Activated CD8-positive, alpha-beta memory T cell treated with anti-CD3 and anti-CD28 coated beads for 1 hour (primary cell): ENCODE results near the gene UTP25.
"Not testable (repeated sequence)": the region's sequence is repeated elsewhere in the genome, so short reads cannot be mapped to it uniquely, and the experiment has no call there.

Experiments
- DNase-seq, 2 donors: peaks; one replicate each; pipeline ENCODE4 v3.0.0-alpha.2; 2020; ENCODE audit warnings: low read depth in 1 of 2; ENCODE audit errors: extremely low read depth in 1 of 2

The UTP25 gene

DNA sequence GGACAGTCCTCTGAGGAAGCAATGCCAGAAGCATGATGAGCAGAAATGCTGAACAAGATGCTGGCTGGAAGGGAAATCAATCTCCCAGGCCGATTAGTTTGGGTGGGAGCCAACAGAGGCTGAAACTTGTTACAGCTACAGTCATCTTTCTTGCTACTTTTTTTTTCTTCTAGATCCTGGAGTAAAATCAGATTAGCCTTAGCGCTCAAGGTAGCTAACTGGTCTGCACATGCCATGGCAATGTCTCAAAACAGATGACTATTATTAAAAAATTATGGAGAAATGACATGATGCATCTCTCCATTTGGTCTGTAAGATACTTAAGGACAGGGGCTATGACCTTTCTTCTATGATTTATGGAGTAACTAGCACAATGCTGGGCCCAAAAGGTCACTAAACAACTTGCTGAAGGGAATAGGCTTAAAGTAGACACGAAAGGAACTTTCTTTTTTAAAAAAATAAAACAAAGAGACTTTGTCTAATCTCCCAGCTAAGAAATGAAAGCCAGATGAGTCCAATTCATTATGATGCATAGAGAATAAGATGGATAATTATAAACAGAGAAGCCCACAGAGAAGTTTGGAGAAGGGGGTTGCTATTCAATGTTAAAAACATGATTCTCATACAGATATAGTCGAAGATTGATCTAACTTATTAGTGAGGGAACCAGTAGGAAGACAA lies 42.5 kb downstream of the UTP25 start:
- no peak for DNase-seq

DNA sequence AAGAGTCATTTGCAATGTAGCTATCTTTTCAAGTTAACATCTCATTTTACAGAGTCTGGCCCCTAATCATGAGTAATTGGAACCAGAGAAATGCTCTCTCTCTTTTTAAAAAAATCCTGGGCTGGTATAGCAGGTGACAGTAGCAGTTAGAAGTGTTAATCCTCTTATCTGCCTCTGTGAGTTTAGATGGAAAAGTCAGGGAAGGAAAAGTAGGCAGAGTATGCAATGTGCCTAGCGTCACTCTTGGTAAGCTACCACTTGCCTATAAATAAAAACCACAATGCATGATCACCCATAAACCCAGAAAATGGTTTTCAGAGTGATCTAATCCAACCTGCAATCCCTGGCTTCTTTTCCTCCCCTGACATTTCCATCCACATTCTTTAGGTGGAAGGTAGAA lies 43.2 kb downstream of the UTP25 start:
- DNase-seq, result no peak

DNA sequence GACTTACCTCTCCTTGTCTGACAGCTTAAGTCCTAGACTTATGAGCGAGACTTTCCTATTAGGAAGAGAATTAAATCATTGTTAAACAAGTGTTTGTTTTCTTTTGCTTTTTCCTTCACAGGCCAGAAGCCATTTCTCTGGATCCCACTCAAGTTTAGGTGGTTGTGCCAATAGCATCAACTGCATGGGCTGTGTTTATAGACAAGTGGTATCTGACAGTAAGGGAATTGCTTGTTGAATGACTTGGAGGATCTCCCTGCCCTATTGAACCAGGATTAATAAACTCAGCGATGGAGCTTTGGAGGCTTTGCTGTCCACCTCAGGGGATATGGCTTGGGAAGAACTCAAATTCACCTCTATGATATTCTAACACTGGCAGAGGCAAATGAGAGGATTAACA lies 43.7 kb downstream of the UTP25 start:
- no peak for DNase-seq

DNA sequence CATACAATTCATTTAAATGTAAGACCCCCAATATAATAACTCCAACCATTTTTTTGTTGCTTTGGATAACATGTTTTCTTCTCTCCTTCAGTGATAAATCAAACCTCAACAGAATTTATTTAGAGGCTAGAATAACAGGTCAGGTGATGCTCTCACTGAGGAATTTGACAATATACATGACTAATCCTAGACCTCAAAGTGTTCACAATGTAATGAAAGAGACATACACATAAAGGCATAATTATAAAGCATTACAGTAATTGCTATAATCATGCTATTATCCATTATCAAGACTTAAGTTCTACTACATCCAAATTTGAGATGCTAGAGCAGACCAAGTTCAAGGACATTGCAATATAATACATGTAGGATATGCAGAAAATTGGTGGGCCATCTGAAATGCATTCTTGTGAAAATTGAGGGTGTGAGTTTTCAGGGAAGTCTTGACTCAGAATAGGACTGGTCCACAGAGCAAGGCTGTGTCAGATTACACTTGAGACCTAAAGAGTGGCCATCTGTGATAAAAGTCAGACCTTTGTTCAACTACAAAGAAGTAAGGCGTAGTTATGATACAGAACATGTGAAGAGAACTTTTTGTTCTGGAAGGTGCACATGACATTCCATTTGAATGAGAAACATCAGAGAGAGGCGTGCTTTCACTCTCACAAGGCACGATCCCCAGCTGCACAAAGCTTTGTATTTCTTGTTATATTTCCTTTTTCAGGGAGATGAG lies 45.5 kb downstream of the UTP25 start:
- no peak for DNase-seq

DNA sequence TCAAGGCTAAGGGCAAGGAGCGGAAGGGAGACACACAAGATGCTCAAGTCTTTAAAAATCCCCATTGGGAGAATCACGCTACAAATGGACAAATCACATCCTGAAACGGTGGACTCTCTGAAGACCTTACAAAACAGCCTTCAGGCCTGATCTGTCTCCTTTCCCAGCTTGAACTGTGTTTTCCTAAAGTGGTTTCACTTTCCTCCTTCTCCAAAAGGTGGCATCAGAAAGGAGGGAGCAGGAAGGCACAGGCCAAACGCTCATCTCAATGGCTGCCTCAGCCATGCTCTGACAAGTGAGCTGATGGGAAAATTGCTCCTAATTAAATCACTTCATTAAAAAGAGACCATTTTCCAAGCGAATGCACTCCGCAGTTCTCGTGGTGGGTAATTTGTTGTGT lies 47.7 kb downstream of the UTP25 start:
- no peak for DNase-seq

DNA sequence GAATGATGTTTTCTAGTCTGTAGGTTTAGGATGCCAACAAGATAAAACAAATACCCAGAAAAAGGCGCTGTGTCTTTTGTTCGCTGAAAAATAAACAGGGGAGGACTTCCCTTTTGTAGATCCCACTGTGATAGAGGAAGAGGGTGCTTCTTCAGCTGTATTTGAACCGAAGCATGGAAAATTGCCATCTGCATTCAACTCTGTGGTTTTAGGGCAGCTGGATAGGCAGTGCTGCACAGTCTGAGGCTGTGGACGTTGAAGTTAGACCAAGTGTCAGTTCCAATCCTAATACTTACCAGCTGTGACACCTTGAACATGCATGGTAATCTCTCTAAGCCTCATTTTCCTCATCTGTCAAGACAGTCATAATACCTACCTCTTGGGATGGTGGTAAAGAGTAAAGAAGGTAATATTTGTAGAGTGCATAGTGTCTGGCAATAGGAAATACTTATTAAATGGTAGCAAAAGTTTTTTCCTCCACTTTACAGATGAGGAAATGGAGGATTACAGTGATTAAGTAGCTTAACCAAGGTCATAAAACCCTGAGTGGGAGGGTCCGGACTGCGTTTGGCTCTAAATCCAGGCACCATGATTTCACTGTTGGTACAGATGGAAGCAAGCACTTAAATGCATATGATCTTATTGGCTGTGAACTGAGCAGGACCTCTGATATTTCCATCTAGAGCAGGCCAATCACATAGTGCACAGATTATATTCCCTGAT lies 48.5 kb downstream of the UTP25 start:
- no peak for DNase-seq

DNA sequence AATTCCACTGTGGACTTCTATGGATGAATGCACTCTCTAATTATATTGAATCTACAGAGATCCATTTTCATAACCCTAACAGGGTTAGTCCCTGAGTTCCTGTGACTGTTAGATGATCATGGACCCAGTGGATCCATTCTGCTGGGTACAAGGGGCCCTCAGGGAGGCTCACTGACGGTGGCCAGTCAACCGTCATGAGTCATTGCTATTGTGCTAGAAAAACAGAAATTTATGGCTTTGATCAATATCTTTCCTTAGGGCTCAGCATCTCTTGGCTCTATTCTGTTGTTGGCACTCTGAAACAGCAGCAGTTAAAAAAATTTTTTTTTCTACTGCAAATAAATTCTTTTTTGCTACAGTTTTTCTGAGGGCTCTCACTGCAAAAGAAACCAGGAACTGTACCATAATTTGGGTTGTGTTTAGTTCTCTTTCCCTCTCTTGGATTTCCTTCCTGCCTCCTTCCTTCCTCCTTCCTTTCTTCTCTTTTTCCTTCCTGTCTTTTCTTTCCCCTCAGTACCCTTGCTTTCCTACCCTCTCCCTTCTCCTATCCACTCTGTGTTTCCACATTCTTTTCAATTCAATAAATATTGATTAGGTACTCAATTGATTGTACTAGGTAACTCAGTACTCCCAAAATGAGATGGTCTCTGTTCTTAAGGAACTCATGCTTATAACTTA lies 49.5 kb downstream of the UTP25 start:
- DNase-seq, result no peak

DNA sequence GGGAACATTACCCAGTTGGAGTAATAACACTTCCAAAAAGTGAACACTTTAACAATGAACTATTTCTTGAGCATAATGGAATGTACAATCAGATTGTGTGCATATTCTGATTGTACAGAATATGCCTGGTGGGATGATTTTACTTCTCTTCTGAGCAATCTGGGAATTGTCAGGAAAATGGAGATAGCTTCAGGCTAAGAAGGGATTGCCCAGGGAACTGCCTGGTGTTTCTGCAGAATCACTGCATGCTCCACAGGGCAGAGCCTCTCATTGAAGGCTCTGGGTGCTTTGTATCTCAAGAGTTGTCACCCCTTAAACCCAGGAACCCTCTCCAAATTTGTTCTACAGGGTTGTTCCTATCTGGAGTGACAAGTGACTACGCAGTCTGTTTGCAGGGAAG lies 51.2 kb downstream of the UTP25 start:
- no peak for DNase-seq

DNA sequence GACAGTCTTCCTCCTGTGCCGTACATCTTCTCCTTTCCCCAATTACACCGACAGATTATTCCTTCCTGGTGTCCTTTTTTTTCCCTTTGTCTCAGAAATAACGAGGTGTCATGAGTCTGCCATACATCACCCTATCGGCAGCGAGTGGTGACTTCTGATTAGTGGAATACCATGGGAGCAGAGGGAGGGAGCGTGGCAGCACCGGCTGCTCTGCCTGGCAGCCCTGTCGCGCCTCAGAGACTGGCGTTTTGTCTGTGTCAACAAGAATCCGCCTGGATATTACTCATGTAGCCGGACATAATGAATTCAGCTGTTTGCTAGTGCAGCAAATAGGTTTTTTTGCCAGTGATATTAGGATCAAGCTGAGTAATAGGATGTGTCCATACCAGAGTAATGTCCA lies 51.8 kb downstream of the UTP25 start:
- DNase-seq, result no peak

DNA sequence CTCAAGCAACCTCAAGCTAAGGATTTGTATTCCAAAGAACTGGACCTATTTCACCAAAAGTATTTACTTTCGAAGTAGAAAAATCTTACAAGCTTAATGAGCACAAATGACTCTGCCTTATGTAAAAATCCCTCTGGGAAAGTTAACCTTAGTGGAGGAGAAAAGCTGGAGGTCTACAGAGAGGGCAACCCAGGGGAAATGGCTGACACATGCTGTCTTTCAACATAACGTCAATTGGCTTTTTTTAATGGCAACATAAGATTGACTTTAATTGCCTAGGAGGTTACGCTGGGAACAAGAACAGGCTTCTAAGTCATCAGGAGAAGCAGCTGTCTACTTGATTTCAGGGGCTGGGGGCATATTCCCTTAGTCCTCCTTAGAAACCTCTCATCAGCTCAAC lies 52.3 kb downstream of the UTP25 start:
- DNase-seq, result no peak

DNA sequence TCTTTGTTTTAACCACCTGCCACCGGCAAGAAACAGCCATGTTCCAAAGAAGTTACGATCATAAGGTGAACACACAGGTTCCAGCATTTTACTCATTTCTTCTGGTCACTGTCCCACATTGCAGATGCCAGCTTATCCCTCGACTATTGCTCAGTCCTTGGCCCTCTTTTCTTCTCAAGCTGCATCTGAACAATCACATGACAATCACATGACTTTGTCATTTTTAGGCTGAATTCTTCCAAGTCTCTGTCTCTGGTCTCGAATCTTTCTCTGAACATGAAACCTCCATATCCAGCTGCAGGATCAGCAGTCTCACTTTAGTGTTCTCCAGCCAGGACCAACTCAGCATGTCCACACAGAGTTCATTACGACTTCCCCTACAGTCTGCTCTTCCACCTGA lies 53.8 kb downstream of the UTP25 start:
- DNase-seq, result no peak

DNA sequence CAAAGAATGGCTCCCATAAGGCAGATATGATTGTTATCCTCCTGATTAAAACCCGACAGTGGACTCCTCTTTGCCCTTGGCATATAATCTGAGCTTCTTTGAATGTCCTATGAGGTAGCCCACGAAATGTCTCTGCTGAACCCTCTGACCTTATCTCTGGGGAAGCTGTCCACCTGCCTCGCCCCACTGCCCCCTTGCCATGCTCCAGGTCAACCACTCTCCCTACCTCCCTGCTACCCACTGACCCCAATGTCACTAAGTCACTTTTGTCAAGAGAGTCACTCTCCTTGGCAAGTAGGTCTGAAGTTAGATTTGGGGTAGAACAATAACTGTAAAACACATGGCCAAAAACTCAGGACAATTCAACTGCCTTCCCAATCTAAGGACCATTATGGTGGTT lies 54.5 kb downstream of the UTP25 start:
- DNase-seq, result no peak

DNA sequence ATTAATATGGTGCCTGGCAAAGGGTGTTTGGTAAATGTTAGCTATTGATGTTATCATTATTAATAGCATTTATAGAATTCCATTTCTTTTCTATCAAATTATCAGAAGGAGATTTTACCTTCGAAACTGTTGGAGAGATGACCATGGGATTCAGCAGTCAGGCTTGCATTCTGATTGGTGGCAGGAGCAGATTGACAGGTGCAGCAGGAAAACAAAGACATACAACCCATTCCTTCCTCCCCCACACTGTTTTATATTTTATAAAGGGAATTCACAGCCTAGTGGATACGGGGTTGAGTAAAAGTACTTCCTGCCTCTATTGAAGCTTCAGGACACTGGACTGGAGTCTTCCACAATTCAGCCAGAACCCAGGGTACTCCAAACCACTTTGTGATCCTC lies 55.2 kb downstream of the UTP25 start:
- DNase-seq, result no peak

DNA sequence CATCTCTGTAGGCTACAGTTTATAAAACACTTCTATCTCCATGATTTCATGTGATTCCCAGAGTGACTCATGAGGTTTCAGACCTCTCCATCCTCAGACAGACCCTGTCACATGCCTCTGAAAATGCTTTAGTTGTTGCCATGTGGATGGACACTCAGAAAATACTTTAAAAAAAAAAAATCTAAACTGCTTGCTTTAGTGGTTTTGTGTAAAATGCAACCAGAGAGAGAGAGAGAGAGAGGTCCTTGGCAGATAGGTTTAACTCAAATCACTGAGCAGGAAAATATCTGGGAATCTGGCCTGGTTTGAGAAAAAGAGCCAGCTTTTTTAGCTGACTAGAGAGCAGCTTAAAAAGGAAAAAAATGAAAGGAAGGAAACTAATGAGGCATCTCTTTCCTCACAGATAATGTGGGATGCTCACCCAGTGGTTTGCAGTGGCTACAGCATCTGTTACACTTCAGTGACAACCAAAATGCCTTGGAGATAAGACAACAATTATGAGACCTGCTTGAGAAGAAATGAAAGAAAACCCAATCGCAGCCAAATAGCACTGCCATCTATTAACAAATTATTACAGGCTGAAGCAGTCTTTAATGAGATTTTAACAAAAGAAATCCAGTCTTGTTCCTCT lies 55.7 kb downstream of the UTP25 start:
- no peak for DNase-seq

DNA sequence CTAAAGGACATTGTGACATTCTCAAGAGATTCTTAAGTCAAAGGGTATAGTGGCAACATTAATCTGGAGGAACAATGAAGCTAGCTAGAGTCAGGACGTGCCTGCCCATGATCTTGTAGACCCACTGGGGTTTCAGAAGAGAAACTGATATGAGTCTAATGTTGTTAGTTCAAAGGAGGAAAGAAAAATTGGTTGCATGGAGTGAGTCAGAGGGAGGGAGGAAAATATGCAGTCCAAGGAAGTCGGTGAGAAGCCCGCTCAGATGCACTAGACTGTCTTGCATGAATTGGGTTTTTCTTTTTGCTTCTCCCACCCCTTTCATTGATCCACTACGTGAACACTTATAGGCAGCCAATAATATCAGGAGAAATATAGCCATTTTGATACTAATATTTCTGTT lies 56.5 kb downstream of the UTP25 start:
- DNase-seq, result no peak

DNA sequence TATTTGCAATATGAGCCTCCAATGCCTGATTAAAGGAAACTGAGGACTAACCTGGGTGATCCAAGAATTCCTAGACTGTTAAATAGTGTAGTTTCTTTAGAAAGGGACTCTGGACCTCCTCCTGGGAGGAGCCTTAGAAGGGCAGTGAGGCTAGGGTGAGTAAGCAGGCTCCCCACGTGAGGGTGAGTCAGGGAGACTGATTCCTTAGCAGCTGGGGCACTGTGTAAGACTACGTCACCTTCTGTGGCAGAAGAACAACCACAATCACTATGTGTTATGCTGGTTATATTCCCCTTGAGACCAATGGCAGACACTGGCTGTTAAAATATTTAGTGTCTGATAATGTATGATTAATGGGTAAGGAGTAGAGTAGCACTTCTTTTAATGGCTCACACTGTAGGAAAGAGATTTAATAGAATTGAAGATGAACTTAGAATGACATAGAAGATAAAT lies 56.9 kb downstream of the UTP25 start:
- no peak for DNase-seq

DNA sequence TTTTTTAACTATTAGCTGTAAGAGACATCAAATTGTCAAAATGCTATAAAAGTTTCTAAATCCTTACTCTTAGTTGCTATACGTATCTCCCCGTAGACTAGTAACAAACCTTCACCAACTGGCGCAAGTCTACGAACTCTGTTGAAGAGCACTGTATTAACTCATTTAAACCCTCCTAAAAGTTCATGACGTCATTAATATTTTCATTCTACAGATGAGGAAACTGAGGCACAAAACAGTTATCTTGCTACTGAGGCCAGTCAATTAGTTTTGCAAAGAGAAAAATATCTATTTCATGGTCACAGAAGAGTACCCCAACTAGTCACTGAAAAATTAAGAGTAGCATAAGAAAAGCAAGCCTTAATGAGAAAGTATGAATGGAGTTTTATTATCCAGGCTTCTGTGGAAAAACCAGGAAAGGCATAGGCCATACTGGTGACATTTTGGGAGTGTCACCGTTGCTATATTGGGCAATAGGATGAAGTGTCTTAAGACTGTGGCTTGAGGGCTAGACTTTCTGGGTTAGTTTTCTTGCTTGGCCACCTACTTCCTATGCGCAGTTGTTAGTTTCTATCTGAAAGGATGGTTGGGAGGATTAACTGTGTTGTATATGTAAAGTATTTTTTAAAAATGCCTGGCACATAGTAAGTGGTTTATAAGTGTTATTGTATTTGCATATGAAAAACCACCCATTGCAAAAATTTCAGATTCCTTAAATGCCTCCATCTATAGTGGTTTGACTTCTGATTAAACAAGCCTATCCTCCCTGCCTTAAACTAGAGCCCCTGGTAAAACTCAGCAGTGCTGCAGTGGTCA lies 57.8 kb downstream of the UTP25 start:
- no peak for DNase-seq

DNA sequence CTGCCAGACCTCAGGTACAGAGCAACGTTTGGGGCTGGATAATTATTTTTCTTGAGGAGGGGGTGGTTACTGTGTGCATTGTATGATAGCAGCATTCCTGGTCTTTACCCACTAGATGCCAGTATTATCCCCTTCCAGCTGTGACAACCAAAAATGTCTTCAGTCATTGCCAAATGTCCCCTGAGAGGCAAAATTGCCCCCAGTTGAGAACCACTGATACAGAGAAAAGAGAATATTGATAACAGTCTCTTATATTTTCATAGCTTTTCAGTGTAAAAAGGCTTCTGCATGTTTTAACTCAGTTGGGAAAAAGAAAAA lies 58.4 kb downstream of the UTP25 start:
- no peak for DNase-seq

DNA sequence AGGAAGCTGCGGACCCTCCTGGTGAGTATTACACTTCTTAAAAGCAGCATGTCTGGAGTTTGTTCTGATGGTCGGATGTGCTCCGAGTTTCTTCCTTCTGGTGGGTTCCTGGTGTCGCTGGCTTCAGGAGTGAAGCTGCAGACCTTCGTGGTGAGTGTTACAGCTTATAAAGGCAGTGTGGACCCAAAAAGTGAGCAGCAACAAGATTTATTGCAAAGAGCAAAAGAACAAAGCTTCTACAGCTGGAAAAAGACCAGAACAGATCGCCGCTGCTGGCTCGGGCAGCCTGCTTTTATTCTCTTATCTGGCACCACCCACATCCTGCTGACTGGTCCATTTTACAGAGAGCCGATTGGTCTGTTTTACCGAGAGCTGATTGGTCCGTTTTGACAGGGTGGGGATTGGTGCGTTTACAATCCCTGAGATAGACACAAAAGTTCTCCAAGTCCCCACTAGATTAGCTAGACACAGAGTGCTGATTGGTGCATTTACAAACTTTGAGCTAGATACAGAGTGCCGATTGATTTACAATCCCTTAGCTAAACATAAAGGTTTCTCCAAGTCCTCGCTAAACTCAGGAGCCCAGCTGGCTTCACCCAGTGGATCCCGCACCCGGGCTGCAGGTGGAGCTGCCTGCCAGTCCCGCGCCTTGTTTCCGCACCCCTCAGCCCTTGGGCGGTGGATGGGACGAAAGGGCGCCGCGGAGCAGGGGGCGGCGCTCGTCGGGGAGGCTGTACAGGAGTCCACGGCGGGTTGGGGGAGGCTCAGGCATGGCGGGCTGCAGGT lies 60.7 kb downstream of the UTP25 start:
- DNase-seq, result not testable (repeated sequence)

DNA sequence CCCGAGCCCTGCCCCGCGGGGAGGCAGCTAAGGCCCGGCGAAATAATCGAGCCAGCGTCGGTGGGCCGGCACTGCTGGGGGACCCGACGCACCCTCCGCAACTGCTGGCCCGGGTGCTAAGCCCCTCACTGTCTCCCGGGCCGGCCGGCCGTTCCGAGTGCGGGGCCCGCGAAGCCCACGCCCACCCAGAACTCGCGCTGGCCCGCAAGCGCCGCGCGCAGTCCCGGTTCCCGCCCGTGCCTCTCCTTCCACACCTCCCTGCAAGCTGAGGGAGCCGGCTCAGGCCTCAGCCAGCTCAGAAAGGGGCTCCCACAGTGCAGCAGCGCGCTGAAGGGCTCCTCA lies 61.3 kb downstream of the UTP25 start:
- no peak for DNase-seq
